PFSK-1 (cell line): ENCODE results near the gene RDH13.

Source experiments
- FOXP2 ChIP-seq: optimal IDR thresholded peaks from 2 replicates; pipeline ENCODE3; 2011; ENCODE audit warnings: borderline replicate concordance, control low read depth, inconsistent platforms; ENCODE audit not compliant: insufficient read depth; ENCODE audit errors: extremely low read length, extremely low read depth
- POLR2AphosphoS5 ChIP-seq: IDR thresholded peaks from 2 replicates; pipeline ENCODE4 v1.6.1; 2012; ENCODE audit warnings: low read depth, mild to moderate bottlenecking, control low read depth, low read length, moderate library complexity
- SIN3A ChIP-seq: IDR thresholded peaks from 2 replicates; pipeline ENCODE4 v1.6.1; 2012; ENCODE audit warnings: mild to moderate bottlenecking, low read length, moderate library complexity, borderline replicate concordance; ENCODE audit not compliant: insufficient read depth
- TAF1 ChIP-seq: IDR thresholded peaks from 2 replicates; pipeline ENCODE4 v1.6.1; 2012; ENCODE audit warnings: low read length, control low read depth, borderline replicate concordance; ENCODE audit not compliant: insufficient read depth
- TF ChIP-seq, protein P1 (sequence below), 2 experiments: IDR thresholded peaks; 2 replicates each; pipeline versions ENCODE4 v1.6.1 to v1.8.0; 2011 to 2012; ENCODE audit warnings: low read depth in 2 of 2, low read length in 2 of 2, control low read depth in 1 of 2, inconsistent platforms in 1 of 2, mild to moderate bottlenecking in 1 of 2, moderate library complexity in 1 of 2; ENCODE audit not compliant: insufficient read depth in 1 of 2

The RDH13 gene

DNA sequence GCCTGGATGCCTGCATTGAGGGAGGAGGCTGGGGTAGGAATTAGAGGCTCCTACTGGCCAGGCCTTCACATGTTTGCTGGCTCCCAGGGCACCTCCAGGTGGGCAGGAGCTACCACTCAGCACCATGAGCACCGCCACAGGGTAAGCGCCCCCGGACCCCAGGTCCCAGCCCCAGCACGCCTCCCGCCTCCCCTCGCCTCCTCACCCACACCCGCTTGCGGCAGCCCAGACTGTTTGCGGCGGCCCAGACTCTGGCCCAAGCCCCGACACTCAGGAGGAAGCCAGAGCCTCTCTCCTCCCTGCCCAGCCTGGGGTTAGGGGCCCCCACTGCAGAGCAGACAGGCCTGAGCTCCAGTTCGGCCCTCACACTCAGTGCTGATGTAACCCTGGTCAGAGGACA is 13.4 kb upstream of the RDH13 start:
- TF ChIP-seq POLR2AphosphoS5 (no peak), SIN3A (no peak), TAF1 (no peak), FOXP2 (no peak)
- TF ChIP-seq, protein P1, sequence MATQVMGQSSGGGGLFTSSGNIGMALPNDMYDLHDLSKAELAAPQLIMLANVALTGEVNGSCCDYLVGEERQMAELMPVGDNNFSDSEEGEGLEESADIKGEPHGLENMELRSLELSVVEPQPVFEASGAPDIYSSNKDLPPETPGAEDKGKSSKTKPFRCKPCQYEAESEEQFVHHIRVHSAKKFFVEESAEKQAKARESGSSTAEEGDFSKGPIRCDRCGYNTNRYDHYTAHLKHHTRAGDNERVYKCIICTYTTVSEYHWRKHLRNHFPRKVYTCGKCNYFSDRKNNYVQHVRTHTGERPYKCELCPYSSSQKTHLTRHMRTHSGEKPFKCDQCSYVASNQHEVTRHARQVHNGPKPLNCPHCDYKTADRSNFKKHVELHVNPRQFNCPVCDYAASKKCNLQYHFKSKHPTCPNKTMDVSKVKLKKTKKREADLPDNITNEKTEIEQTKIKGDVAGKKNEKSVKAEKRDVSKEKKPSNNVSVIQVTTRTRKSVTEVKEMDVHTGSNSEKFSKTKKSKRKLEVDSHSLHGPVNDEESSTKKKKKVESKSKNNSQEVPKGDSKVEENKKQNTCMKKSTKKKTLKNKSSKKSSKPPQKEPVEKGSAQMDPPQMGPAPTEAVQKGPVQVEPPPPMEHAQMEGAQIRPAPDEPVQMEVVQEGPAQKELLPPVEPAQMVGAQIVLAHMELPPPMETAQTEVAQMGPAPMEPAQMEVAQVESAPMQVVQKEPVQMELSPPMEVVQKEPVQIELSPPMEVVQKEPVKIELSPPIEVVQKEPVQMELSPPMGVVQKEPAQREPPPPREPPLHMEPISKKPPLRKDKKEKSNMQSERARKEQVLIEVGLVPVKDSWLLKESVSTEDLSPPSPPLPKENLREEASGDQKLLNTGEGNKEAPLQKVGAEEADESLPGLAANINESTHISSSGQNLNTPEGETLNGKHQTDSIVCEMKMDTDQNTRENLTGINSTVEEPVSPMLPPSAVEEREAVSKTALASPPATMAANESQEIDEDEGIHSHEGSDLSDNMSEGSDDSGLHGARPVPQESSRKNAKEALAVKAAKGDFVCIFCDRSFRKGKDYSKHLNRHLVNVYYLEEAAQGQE (IDR thresholded peaks at IDR 0.05; ENCODE audit: insufficient read depth in 1 of 2, low read depth in 2 of 2, low read length in 2 of 2) = no peak

DNA sequence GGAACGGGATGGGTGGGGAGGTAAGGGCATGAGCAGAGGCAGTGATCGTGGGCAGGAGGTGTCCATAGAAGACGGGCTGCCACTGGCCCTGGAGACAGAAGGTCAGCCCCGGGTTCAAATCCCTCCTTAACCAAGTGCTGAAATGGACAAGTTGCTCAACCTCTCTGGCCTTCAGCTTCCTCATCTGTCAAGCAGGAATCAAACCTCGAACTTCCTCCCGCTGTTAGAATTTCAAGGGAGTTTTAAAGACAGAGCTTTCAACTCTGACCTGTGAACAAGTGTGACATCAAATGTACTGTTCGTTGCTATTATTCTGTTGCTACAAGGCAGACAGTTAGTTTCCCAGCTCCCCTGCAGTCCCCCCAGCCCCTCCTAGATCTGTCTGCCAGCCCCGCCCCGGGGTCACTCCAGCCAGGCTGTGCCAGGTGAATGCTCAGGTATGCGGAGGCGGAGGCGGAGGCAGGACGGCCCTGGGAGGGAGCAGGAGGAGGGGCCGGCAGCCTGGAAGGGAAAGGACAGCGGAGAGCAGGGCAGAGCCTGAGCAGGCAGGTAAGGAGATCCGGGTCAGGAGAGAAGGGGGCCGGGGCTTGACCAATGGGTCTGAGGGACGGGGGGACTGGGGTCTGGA is 12.5 kb upstream of the RDH13 start, which contains the start of gene EPS8L1:
Gene EPS8L1 (plus strand): TSS at position 499 of the 628 bp plus-strand sequence. CDS start 576 bp downstream, outside the sequence.
- TF ChIP-seq, protein P1 (IDR thresholded peaks at IDR 0.05; ENCODE audit: insufficient read depth in 1 of 2, low read depth in 2 of 2, low read length in 2 of 2) = no peak
- TF ChIP-seq FOXP2 (no peak), TAF1 (no peak)

DNA sequence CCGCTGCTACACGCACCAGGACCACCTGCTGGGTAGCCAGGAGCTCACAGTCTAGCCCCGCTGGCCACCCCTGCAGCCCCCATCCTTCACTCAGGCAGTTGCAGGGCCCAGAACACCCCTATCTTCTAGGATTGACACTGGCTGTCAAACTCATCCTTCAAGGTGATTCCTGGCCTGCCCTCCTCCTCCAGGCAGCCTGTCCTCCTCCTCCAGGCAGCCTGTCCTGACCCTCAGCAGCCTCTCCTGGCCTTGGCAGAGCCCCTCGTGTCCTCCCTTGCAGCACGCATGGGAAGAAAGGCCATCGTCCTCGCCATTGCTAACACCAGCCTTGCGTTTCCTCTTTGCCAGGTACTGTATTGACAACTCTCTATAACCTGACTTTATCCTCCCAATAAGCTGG is 9.0 kb upstream of the RDH13 start:
- TF ChIP-seq TAF1 = no peak
- TF ChIP-seq, protein P1 (IDR thresholded peaks at IDR 0.05; ENCODE audit: insufficient read depth in 1 of 2, low read depth in 2 of 2, low read length in 2 of 2) = no peak
- TF ChIP-seq FOXP2 = no peak
- no peak for TF ChIP-seq SIN3A
- no peak for TF ChIP-seq POLR2AphosphoS5

DNA sequence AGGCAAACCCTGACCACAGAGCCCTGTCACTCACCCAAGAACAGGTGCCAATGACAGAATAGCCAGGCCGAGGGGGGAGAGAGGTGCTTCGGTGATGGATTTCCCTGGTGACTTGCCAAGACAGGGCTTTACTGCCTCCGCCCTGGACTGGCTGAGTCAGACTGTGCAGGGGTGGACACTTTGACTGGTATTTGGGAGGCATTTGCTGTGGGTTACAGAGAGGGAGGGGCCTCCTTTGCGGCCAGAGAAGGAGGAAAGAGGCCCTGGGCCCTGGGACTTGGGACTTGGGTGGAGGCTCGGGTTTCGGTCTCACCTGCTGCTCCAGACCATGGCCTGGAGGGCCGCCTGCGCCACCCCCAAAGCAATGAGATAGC is 8.2 kb upstream of the RDH13 start:
- TF ChIP-seq SIN3A = no peak
- TF ChIP-seq FOXP2 = no peak
- TF ChIP-seq, protein P1 (IDR thresholded peaks at IDR 0.05; ENCODE audit: insufficient read depth in 1 of 2, low read depth in 2 of 2, low read length in 2 of 2) = no peak
- TF ChIP-seq TAF1 = no peak
- no peak for TF ChIP-seq POLR2AphosphoS5
